NCI-H2107 treated with DMSO at 0.1 percent for 48 hours (cell line): Measurements from ENCODE around the gene GIPR.
"Not testable (repeated sequence)": the region's sequence is repeated elsewhere in the genome, so short reads cannot be mapped to it uniquely, and the experiment has no call there.

Source experiments
- DNase-seq: peaks from one replicate; lab custom pipeline; 2025; ENCODE audit not compliant: unreplicated experiment; lab: John Stamatoyannopoulos, UW

GIPR gene

DNA sequence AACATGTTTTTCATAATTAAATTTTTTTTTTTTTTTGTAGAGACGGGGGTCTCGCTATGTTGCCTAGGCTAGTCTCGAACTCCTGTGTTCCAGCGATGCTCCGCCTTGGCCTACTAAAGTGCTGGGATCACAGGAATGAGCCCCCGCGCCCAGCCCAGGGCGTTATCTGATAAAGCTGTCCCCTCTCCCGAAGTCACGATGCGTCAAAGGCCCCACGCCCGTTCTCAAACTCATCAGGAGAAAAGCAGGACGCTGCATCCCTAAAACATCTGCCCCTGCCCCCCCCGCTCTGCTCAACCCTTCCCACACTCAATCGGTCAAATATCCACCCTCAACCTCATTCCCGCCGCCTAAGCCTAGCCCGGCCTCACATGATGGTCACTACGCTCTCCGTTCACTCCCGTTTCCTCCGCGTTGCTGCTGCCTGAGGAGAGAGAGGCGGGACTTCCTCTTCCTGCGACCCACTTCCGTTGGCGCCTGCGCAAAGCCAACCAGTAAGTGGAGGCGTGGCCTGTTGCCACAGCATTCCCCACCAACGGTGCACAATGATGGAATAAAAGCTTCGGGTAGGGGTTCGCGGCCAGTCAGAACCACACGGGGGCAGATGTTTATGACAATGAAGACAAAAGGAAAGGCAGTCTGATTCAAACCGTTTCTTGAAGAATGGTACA is 23.6 kb downstream of the GIPR start, which contains the start of gene SNRPD2:
TSS of gene SNRPD2 (minus strand) at position 438 of the 671 bp plus-strand sequence. CDS start at position 373, 65 bp downstream.
- peak; percentile 87 for DNase-seq

DNA sequence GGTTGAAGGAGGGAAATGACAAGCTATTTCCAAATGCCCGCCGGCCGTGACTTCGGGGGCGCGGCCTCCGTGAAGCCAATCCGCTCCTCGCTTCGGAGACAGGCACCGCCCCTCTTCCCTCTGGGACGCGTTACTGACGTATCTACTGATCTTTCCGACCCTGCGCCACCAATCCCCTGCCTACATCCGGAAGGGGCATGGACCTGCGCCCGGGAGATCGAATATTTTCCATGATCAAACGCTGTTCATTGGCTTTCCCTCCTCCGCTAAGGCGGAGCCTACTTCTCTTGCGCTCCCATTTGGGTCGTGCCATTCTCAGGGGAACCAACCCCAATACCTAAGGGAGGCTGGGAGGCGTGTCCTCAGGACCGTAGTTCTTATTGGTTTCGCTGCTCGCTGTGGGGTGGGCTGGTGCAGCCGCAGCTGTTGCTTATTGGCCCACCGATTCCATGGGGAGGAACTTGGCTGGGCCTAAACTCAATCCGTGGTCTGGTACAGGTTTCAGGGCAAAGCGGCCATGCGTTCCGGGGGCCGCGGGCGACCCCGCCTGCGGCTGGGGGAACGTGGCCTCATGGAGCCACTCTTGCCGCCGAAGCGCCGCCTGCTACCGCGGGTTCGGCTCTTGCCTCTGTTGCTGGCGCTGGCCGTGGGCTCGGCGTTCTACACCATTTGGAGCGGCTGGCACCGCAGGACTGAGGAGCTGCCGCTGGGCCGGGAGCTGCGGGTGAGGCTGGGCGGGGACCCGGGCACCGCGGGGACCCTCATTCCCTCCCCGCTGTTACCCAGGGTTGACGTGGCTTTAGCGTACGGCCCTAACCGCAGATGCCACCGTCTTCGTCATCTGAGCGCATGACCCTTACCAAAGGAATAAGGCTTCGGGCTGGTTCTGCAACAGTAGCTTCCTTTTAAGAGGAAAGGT is 24.4 kb downstream of the GIPR start, which contains the start of gene QPCTL:
TSS of gene QPCTL (plus strand) at position 480 of the 919 bp plus-strand sequence. CDS start at position 518, 38 bp downstream.
- peak; percentile 99 for DNase-seq

DNA sequence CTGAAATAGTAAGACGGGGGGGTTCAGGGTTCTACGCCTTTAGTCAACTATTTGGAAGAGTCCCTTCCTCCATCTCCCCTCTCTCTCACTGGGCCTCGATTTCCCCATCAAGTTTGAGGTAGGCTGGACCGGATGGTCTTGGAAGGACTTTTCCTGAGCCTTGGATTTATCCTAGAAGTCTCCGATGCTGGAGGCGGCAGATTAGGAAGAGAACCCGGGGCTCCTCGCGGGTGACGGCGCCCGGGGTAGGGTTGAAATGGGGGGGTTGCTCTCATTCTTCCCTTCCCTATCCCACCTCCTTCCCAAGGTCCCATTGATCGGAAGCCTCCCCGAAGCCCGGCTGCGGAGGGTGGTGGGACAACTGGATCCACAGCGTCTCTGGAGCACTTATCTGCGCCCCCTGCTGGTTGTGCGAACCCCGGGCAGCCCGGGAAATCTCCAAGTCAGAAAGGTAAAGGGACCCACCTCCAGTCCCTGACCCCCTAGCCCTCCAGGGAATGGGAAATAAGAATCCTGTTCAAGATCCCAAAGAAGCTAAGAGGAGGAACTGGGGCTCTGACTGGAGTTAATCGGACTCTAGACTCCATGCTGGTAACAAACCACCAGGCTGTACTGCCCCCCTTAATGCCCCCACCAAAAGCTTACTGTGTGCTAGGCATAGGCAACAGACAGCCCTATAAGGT is 25.2 kb downstream of the GIPR start:
- no peak for DNase-seq

DNA sequence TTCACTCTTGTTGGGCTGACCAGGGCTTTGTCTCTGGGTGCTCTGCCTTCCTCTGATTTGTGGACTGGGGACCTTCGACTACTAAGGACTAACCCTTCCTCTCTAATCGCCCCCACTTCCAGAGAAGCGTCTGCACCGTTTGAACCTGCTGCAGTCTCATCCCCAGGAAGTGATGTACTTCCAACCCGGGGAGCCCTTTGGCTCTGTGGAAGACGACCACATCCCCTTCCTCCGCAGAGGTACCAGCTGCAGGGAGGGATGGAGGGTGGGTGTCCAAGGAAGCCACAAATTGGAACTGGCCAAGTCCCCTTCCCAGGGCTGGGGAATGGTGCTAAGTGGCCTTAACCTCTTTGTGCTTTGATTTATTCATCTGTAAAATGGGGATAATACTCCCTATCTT is 33.7 kb downstream of the GIPR start:
- DNase-seq, result no peak

DNA sequence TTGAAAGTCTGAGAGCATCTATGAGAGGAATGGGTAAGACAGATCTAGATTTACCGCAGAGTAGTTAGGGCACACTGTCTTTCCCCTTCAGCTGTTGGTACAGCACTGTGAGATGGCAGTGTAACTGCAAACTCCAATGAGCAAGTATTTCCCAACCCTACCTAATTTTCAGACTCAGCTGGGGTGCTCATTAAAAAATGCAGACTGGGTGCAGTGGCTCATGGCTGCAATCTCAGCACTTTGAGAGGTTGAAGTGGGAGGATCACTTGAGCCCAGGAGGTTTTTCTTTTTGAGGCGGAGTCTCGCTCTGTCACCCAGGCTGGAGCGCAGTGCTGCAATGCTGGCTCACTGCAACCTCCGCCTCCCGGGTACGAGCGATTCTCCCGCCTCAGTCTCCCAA is 37.1 kb downstream of the GIPR start:
- DNase-seq, result no peak

DNA sequence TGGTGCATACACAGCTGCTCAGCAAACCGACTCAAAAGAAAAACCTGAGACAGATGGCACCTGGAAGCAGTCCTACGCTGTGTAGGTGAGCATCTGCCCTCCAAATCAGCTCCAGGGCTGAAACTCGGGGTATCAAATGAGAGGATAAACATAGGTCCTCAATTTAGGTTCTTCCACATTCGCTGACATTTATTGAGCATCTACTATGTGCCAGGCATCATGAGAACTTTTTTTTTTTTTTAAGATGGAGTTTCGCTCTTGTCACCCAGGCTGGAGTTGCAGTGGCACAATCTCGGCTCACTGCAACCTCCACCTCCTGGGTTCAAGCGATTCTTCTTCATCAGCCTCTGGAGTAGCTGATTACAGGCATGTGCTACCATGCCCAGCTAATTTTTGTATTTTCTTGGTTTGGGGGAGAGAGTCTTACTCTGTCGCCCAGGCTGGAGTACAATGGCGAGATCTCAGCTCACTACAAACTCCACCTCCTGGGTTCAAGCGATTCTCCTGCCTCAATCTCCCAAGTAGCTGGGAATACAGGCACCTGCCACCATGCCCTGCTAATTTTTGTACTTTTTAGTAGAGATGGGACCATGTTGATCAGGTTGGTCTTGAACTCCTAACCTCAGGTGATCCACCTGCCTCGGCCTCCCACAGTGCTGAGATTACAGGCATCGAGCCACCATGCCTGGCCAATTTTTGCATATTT is 37.8 kb downstream of the GIPR start:
- DNase-seq, result no peak

DNA sequence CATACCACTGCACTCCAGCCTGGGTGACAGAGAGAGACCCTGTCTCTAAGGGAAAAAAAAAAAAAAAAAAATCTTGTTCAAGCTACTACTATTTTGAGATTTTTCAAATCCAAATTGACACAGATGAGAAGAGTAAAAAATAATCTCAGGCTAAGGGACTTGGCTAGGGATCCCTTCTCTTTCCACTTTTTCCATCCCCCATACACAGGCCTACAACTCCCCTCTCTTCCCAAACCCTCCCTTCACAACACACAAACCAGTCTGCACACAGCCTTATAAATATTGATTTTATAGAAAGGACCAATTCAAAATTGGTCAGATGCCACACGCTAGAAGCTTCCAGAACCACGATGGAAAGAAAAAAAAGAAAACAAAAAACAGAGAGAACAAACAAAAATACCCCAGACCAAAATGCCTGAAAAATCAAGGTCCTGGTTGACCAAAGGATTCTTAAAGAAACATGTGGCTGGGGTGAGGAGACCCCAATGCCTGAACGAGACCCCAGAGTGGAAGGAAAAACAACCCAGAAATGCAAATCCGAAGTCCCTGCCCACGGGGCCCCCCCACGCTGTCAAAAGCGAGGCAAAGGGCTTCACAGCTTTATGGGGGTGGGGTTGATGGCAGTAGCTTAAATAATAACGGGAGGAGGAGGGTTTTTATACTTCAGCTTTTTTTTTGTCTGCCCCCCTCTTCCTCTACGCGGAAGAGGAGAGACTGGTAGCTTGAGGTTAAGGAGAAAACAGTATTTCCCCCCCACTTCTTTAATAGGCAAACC is 42.5 kb downstream of the GIPR start:
- DNase-seq, result no peak

DNA sequence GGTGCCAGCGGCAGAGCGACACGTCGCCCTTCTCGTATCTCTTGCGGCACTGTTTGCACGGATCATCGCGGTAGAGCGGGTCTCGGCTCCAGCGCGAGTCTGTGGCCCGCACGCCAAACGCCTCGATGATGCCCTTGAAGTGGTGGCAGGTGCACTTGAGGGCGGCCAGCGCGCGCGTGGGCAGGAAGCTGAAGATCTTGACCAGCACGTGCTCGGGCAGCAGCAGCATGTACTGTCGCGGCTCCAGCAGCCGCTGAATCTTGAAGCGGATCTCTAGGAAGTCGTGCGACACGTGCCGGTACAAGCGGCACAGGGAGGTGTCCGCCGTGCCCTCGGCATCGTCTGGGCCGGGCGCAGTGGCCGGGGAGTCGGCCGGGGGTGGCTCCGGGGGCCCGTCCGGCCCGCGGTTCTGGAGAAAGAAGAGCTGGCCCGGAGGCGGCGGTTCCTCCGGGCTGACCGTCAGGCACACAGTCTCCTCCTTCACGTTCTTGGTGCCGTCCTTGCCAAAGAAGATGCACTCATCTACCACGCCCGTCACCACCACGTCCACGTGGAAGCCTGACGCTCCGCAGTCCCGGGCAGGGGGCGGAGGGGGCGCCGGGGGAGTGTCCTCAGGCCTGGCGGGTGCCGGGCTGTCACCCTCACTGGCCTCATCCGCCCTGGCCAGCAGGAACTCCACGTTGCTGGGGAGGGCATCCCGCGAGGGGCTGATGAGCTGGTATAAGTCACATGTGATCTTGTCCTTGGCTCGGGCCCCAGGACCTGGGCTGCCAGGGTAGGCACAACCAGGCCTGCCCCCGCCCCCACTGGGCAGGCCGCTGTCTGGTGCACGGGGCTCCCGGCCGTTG is 44.1 kb downstream of the GIPR start:
- no peak for DNase-seq

DNA sequence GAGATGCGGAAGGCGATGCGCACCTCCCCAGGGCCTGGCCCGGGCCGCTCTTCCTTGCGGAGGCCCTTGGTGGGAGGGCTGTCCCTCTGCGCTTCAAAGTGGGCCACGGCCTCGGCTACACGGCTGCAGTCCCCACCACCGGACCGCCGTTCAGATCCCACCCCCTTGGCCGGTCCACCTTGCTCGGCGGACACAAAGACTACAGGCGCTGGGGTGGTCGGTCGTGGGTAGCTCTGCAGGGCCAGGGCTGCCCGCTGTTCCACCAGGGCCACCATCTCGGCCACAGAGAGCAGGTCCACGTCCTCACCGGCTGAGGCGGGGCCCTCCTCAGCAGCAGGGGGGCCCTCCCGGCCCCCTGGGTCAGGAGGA is 44.7 kb downstream of the GIPR start:
- DNase-seq, result no peak

DNA sequence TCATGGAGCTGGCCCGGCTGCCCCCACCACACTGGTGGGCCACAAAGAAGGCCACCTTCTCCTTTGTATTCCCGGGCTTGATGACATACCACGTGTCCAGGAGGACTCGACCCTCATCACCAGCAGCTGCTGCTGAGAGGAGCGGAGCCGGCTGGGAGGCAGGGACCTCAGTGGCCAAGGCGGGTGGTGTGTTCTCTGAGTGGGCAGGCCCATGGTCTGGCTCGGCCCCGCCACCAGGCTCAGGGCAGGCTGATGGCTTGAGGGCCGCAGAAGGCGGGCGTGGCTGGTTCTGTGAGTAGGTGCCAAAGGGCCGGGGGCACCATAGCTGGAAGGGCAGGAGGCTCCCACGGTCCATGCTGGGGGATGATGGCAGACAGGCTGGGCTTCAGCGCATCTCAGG is 45.1 kb downstream of the GIPR start:
- DNase-seq, result no peak

DNA sequence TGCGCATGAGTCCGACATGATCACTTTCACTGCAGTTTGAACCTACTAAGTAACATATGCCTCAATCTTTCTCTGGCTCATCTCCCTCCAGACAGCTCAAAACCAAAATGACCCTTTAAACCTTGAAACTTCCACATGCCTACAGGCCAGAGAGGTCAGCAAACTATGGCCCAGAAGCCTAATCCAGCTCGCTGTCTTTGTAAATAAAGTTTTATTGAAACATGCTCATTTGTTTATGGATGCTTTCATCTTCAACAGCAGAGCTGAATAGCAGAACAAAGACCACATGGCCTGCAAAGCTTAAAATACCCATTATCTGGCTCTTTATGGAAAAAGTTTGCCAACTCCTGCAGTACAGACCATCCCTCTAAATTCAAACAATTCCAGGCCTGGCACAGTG is 47.1 kb downstream of the GIPR start:
- DNase-seq, result no peak

DNA sequence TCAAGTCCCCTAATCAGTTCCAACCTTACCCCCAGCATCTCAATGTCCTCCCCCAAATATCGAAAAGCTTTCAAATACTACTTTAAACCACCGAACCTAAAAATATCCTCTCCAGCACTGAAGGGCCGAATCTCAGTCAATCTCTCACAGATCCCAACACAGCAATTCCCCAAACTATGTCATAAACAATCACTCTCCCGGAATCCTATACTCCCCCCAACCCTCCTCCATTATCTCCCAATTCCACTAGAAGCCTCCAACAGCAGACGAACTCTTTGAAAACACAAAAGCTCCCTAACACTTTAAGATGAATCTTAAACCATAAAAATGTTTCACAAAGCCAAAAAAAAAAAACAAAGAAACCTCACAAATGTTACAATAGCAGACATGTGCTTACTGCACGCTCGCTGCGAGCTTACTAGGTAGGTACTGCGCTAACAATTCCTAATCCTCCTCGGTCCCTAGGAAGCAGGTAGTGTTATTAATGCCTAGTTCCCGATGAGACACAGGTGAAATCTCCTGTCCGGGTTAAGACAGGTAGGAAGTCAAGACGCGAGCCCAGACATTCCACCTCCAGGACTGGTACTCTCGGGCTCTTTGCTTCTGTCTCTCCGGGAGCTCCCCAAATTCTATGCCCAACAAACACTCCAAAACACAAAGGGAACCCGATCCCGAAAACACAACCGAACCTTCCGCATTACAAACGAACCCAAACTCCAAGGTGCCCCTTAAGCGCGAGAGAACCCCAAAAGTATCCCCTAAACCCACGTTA is 48.5 kb downstream of the GIPR start:
- peak; percentile 4 for DNase-seq

DNA sequence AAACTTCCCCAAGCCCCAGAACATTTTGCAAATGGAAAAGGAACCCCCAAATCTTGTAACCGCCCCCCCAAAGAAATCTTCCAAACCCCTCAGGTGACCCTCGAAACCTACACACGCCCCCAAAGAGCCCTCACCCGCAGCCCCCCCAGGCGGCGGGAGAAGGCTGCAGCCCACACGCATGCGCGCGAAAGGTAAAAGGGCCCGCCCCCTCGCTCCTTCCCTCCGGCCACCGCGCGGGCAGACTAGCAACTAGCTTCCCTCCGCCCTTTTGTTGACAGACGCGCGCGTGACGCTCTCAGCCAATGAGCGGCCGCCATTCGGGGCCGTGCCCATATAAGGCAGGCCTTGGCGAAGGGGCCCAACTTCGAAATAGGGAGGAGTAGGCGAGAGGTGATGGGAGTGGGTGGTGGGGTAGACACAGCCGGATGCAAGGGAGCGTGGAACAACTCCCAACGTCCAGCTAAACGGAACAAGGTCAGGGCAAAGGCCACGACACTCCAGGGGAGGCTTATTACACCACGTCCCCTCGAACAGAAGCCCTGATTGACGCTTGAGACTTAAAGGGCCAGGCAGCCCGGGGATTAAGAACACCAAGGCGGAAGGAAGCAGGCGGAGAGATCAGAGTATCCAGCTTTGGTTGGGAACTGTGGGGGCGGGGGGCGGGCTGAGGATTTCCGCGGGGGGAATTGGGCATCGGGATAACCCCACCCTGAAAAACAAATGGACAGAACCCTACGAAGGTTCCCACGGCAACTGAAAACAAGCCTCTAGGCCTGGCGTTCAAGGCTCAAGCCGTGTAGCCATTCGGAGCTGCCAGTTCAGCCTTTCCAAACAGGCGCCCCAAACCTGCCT is 49.3 kb downstream of the GIPR start:
- DNase-seq, result peak; percentile 90

DNA sequence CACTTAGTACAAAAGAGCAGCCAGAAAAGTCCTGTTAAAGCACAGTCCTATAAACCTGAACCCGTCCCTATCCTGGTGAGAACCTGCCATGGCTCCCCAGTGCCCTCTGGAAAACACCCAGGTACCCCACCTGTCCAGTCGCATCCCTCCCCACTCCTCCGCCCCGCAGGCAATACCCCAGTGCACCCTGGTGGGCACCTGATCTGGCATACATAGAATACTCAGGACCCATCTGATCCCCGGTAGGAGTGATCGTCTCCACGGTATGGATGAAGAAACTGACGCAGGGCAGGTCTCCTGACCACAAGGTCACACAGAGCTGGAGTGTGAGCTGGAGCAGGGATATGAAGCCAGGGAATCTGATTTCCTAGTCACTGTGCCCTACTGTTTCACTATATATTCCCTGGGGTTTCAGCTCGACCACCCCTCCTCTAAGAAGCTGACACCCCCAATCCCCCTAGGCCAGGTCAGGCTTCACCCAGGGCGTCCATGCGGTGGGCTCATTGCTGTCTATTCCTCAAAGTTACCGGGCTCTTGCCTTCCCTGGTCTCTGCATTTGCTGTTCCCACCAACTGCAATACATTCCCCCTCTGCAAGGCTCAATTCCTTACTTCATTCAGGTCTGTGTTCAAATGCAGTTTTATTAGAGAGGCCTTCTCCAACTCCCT is 50.1 kb downstream of the GIPR start:
- no peak for DNase-seq

DNA sequence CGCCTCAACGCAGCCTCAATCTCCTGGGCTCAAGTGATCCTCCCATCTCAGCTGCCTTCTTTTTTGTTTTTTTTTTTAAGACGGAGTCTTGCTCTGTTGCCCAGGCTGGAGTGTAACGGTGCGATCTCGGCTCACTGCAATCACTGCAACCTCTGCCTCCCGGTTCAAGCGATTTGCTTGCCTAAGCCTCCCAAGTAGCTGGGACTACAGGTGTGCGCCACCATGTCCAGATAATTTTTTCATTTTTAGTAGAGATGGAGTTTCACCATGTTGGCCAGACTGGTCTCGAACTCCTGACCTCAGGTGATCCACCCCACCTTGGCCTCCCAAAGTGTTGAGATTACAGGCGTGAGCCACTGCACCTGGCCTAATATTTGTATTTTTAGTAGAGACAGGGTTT is 52.0 kb downstream of the GIPR start:
- DNase-seq, result not testable (repeated sequence)

DNA sequence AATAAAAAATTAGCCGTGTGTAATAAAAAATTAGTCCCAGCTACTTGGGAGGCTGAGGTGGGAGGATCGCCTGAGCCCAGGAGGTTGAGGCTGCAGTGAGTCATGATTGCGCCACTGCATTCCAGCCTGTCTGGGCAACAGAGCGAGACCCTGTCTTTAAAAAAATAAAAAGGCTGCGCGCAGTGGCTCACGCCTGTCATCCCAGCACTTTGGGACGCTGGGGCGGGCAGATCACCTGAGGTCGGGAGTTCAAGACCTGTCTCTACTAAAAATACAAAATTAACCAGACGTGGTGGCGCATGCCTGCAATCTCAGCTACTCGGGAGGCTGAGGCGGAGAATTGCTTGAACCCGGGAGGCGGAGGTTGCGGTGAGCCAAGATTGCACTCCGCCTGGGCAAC is 60.7 kb downstream of the GIPR start:
- not testable (repeated sequence) for DNase-seq

DNA sequence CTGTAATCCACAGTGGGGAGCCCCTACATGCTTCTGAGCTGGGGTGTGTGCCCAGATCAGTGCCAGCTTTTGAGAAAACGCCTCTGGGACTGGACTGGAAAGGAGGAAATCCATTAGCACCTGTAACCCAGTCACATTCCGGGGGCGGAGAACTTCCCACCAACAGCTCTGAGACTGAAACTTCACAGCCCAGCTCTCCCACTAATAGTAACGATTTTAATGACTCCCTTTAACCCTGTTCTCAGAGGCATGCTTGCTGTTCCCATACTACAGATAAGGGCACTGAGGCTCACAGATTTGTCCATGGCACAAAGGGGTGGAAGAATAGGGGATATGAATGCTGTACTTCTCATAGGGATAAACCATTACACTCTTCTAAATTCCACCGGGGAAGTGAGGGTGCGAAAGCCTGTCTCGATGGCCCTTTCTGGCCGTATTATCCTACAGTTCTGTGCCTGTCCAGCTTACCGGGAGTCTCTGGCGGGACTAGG is 61.8 kb downstream of the GIPR start:
- DNase-seq, result no peak
